ENCODE measurements around the gene TIPRL. TPM values are rescaled to one million over a fixed set of nuclear protein-coding genes. Genes with fewer than 3 reads are reported as not detected.

Gene TIPRL
- total and polyA plus RNA-seq, 9 of the 15 experiments (the other 6 are each of a cell fraction or from before 2014, with no cell fraction given): 41.4 to 90.2 (median 69.9) TPM

DNA sequence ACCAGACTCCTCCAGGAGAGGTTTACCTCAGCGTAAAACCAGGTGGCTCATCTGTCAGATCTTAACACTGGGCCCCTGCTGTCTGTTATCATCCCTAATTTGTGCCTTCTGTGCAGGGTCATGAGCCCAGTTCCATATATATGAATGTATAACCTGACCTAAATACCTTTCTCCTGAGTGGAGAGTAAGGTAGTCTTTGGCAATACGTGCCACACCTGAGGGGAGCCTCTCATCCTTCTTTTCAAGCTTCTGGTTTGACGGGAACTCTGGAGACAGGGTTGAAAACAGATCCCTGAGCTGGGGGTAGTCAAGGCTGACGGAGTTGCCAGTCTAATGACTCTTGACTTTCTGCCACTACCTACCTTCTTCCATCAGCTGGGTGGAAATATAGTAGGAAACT lies 51.1 kb downstream of the TIPRL start (continued):
- TF ChIP-seq, protein P1, sequence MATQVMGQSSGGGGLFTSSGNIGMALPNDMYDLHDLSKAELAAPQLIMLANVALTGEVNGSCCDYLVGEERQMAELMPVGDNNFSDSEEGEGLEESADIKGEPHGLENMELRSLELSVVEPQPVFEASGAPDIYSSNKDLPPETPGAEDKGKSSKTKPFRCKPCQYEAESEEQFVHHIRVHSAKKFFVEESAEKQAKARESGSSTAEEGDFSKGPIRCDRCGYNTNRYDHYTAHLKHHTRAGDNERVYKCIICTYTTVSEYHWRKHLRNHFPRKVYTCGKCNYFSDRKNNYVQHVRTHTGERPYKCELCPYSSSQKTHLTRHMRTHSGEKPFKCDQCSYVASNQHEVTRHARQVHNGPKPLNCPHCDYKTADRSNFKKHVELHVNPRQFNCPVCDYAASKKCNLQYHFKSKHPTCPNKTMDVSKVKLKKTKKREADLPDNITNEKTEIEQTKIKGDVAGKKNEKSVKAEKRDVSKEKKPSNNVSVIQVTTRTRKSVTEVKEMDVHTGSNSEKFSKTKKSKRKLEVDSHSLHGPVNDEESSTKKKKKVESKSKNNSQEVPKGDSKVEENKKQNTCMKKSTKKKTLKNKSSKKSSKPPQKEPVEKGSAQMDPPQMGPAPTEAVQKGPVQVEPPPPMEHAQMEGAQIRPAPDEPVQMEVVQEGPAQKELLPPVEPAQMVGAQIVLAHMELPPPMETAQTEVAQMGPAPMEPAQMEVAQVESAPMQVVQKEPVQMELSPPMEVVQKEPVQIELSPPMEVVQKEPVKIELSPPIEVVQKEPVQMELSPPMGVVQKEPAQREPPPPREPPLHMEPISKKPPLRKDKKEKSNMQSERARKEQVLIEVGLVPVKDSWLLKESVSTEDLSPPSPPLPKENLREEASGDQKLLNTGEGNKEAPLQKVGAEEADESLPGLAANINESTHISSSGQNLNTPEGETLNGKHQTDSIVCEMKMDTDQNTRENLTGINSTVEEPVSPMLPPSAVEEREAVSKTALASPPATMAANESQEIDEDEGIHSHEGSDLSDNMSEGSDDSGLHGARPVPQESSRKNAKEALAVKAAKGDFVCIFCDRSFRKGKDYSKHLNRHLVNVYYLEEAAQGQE (IDR thresholded peaks at IDR 0.05; ENCODE audit: borderline replicate concordance): no peak
- TF ChIP-seq, protein P1 (CRISPR knock-in tag; IDR thresholded peaks at IDR 0.05; ENCODE audit: low read depth): no peak
- TF ChIP-seq ETV5 (CRISPR knock-in tag; IDR thresholded peaks at IDR 0.05; ENCODE audit: low read depth) (no peak), NBN (IDR thresholded peaks at IDR 0.05; ENCODE audit: low read depth) (no peak), STAT5B (CRISPR knock-in tag; IDR thresholded peaks at IDR 0.05) (no peak), KAT2B (IDR thresholded peaks at IDR 0.05; ENCODE audit: low read depth, low read length) (no peak), KDM5B (IDR thresholded peaks at IDR 0.05; ENCODE audit: insufficient replicate concordance, low read depth, low read length) (no peak)
